GM18858 (cell line): ENCODE data around the gene TMEM184C.
A peak's percentile ranks its signal among the peaks of the same experiment; 100 is the strongest.

Experiments used
- ATAC-seq: cut with Tn5 transposase; IDR thresholded peaks from one replicate; pipeline ENCODE4 v1.9.1; 2021; ENCODE audit not compliant: unreplicated experiment

Gene TMEM184C

GRCh38 chr4:147648656-147649055 is 31.5 kb downstream of the TMEM184C start:
- ATAC-seq: no peak

- peak; percentile 71 for ATAC-seq
Observed at GRCh38 chr4:147651563-147651962, 34.4 kb downstream of the TMEM184C start.

GRCh38 chr4:147655639-147656038 is 38.4 kb downstream of the TMEM184C start:
- no peak for ATAC-seq

GRCh38 chr4:147658501-147658900 is 41.3 kb downstream of the TMEM184C start:
- no peak for ATAC-seq

- ATAC-seq: no peak
Observed at GRCh38 chr4:147674073-147674472, 56.9 kb downstream of the TMEM184C start.

- ATAC-seq: no peak
Observed at GRCh38 chr4:147674496-147674895, 57.3 kb downstream of the TMEM184C start.

- no peak for ATAC-seq
Observed at GRCh38 chr4:147678106-147678505, 60.9 kb downstream of the TMEM184C start.

- ATAC-seq: no peak
Observed at GRCh38 chr4:147678796-147679549, 61.8 kb downstream of the TMEM184C start.

- no peak for ATAC-seq
Observed at GRCh38 chr4:147682755-147683154, 65.6 kb downstream of the TMEM184C start.

- ATAC-seq: no peak
Observed at GRCh38 chr4:147683188-147683591, 66.0 kb downstream of the TMEM184C start.

- peak; percentile 99 for ATAC-seq
Observed at GRCh38 chr4:147683717-147684700, 66.8 kb downstream of the TMEM184C start, which contains the start of gene PRMT9. PRMT9 (minus strand) TSS chr4:147684163; CDS start chr4:147683987, 176 bp downstream.

- ATAC-seq: no peak
Observed at GRCh38 chr4:147689067-147689466, 71.9 kb downstream of the TMEM184C start.

- ATAC-seq: no peak
Observed at GRCh38 chr4:147691820-147692219, 74.6 kb downstream of the TMEM184C start.

GRCh38 chr4:147693218-147693617 is 76.0 kb downstream of the TMEM184C start:
- ATAC-seq: no peak

- no peak for ATAC-seq
Observed at GRCh38 chr4:147696866-147697265, 79.7 kb downstream of the TMEM184C start.

- ATAC-seq: no peak
Observed at GRCh38 chr4:147704846-147705245, 87.6 kb downstream of the TMEM184C start.

GRCh38 chr4:147707892-147708672 is 90.9 kb downstream of the TMEM184C start:
- ATAC-seq: peak; percentile 70

GRCh38 chr4:147709999-147710398 is 92.8 kb downstream of the TMEM184C start:
- no peak for ATAC-seq

- no peak for ATAC-seq
Observed at GRCh38 chr4:147714575-147715401, 97.6 kb downstream of the TMEM184C start.

GRCh38 chr4:147717878-147718277 is 100.7 kb downstream of the TMEM184C start:
- peak; percentile 92 for ATAC-seq
